HG03439 (cell line): ENCODE results near the gene SRSF6.
"Not testable (repeated sequence)": the region's sequence is repeated elsewhere in the genome, so short reads cannot be mapped to it uniquely, and the experiment has no call there.

Experiments
- ATAC-seq: cut with Tn5 transposase; IDR thresholded peaks from one replicate; pipeline ENCODE4 v1.9.1; 2021; ENCODE audit warnings: mild to moderate bottlenecking, moderate library complexity; ENCODE audit not compliant: unreplicated experiment

SRSF6 gene

DNA sequence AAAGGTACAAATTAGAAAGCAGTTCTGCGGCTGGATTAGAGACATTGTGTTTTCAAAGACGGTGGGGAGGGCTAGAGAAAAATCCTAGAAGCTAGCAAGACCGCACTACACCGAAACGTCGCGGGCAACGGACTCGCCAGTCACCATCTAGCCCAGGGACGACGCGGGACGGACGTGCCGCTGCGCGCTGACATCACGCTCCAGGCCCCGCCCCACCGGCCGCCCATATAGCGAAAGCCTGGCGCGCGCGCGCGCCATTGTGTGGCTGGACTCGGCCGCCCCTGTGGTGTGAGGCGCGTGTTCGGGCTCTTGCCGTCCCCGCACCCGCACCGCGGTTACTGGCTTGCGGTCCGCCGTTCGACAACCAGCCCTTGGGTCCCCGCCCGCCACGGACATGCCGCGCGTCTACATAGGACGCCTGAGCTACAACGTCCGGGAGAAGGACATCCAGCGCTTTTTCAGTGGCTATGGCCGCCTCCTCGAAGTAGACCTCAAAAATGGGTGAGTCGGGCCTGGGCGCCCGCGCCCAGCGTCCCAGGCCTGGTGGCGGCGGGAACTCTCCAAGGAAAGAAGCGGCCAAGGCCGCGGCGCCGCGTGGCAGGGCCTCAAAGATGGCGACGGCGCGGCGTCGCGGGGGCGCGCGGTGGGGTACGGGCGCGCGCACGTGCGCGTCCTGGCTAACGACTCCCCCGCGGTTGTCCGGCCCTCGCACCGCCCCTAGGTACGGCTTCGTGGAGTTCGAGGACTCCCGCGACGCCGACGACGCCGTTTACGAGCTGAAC is at the start of gene SRSF6:
Gene SRSF6 (plus strand): TSS at position 257 of the 782 bp plus-strand sequence. CDS start 138 bp downstream, at position 395.
- peak; percentile 78 for ATAC-seq

DNA sequence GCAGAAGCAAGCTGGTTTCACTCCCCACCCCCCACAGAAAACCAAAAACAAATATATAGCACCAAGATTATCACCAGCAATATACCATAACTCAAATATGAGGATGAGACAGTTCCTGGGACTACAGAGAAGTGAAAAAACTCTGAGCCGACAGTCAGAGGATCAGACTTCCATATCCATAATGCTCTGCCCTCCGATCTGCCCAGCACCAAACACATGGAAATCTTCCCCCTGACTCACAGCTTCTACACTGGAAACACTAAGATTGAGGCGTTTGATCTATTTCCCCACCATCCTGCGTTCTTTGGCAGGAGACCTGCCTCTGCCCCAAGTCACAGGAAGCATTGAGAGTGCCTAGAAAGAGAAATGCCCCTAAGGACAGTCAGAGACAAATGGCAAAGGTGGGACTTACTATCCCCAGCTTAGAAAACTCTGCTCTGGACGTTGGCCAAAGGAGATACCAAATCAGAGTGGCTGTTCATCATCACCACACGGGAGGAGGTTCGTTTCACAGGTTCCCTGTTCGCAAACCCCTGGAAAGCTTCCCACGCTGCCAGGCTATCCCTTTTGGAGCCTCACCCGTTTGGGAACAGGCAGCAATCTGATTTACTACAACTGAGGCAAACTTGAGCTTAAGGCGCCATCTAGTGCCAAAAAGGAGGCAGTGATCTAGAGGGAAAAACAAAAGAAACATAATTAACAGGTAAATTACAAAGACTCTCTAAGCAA is 48.7 kb upstream of the SRSF6 start:
- ATAC-seq, result no peak

DNA sequence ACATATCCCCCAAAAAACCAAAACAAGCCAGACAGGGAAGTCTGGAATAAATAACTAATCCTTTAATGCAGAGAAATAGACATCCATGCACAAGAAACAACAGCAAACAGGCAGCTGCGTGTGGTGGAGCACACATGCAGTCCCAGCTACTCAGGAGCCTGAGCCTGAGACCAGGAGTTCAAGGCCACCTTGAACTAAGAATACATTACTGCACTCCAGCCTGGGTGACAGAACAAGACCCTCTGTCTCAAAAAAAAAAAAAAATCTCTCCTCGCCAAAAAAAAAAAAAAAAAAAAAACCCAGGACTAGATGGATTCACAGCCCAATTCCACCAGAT is 48.2 kb upstream of the SRSF6 start:
- ATAC-seq, result no peak

DNA sequence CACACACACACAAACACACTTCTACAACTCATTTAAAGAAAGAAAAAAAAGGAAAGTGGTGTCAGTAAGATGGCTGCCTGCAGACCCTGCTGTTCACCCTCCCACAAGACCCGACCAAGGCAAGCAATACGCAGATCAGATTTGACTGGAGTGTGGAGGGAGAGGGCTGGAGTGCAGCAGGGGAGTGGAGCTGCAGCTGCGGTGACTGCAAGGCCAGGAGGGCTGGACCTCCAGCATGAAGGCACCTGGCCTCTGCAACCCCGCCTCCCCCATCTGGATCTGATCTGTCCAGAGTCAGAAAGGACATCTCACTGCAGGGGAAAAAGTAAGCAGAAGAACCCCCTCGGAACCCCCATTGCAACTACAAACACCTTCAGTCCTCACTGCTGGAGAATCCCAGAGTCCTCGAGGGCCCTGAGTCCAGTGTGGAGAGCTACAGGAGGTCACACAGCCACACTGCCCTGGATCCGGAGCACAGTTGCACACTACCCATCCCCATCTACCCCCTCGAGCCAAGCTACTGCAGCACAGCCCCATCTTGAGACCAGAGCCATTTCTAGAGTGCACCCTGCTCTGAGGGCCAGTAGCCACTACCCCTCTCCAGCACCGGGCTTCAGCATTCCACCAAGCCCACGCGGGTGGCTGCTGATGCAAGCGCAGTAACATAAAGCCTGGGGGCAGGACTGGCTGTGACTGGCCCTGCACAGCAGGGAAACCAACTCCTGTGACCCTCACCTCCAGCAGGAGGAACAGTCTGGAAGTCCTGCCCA is 41.9 kb upstream of the SRSF6 start:
- no peak for ATAC-seq

DNA sequence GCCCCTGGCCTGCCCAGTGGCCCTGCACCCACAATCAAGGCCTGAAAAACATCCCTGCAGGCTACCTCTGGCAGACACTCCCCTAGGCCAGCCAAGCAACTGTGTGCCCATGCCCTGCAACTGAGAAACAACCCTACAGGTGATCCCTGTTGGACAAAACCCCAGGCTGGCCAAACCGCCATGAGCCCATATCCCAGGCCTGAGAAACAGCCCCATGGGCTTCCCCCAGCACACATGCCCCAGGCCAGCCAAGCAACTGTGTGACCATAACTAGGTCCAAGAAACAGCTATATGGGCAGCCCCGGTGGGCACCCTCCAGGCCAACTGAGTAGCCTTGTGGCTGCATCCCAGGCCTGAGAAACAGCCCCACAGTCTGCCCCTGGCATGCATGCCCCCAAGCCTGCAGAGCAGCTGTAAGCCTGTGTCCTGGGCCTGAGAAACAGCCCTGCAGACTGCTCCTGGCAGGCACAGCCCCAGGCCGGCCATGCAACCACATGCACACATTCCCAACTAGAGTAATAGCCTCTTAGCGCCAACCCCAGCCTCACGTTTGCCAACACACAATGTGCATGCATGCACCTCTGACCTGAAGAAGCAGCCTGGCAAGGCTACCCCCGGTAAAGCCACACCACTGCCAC is 41.0 kb upstream of the SRSF6 start:
- ATAC-seq, result no peak

DNA sequence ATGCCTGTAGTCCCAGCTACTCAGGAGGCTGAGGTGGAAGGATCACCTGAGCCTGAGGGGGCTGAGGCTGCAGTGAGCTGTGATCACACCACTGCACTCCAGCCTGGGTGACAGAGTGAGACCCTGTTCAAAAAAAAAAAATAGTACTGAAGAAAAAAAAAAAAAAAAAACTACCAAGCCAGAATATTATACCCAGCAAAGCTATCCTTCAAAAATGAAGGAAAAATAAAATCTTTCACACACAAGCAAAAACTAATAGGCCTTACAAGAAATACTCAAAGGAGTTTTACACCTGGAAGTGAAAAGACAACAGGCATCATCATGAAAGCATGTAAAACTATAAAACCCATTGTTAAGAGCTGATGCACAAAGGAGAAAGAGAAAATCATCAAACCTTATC is 37.5 kb upstream of the SRSF6 start:
- ATAC-seq, result no peak

DNA sequence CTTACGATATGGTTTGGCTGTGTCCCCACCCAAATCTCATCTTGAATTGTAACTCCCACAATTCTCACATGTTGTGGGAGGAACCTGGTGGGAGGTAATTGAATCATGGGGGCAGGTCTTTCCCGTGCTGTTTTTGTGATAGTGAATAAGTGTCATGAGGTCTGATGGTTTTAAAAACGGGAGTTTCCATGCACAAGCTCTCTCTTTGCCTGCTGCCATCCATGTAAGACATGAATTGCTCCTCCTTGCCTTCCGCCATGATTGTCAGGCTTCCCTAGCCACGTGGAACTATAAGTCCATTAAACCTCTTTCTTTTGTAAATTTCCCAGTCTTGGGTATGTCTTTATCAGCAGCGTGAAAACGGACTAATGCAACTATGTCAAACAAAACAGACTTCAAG is 36.8 kb upstream of the SRSF6 start:
- not testable (repeated sequence) for ATAC-seq

DNA sequence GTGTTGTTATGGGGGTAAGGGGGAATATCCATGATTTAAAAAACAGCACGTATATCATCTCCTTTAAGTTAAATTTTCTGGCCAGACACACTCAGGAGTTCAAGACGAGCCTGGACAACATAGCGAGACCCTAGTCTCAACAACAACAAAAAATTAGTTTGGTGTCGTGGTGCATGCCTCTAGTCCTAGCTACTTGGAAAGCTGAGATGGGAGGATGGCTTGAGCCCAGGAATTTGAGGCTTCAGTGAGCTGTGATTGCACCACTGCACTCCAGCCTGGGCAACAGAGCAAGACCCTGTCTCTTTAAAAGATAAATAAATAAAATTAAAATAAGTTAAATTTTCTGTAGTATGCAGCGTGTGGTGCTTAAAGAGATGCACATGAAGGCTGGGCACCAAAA is 31.5 kb upstream of the SRSF6 start:
- ATAC-seq, result no peak

DNA sequence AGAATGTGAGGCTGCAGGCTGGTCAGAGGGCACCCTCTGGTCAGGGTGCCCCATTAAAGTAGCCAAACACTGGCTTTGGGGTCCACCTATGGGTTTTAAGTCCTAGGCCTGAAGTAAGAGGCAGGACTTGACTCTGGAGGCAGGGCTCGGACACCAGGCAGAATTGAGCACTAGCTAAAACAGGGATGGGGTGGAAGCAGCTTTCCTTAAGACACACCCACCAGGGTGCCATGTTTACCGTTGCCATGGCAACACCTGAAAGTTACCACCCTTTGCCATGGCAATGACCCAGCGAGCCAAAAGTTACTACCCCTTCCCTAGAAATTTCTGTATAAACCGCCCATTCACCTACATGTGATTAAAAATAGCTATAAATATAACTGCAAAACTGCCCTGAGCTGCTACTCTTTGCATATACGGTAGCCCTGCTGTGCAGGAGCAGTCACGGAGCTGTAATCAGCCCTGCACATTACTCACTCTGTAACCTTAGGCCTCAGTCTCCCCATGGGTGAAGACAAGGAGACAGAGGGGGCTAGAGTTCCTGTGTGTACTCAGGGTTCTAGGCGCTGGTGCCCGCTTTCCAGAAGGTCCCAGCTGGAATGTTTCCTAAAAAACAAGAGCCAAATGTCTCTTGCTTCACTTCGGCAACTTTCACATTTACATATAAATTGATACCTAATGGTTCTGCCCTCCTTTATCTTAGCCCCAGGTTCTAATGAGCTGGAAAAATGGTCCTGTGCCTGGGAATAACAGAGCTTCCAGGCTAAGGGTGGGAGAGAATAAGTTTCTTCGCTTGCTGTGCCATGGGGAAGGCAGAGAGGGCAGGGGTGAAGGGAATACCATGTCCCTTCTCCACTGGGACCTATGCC is 27.2 kb upstream of the SRSF6 start:
- ATAC-seq, result no peak

DNA sequence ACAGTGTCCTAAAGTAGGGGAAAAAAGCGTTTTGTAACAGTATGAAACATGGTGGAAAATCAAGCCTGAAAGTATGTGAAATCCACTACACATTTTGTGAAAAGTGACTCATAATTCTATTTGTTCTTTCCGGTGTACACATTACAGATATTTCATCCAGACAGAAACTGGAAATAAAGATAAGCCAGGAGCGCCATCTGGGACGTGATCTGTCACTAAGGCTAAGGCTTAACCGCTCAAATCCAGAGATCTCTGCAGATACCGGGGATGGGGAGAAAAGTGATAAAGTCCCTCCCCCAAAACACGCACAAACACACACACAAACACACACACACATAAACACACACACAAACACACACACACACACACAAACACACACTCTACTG is 26.6 kb upstream of the SRSF6 start:
- ATAC-seq, result no peak

DNA sequence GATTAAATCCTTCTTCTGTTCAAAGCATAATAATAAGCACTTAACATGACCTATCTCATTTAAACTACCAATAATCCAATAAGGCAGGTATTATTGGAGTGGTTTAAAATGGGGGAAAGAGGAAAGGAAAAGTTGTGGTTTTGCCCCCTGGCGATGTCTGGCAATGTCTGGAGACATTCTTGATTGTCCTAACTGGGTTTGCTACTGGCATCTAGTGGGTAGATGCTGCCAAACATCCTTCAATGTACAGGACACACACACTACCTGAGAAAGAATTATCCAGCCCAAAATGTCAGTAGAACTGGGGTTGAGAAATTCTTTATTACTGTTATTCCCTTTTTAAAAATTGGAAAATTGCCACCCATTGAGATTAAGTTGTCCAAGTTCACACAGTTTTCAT is 25.2 kb upstream of the SRSF6 start:
- ATAC-seq, result no peak

DNA sequence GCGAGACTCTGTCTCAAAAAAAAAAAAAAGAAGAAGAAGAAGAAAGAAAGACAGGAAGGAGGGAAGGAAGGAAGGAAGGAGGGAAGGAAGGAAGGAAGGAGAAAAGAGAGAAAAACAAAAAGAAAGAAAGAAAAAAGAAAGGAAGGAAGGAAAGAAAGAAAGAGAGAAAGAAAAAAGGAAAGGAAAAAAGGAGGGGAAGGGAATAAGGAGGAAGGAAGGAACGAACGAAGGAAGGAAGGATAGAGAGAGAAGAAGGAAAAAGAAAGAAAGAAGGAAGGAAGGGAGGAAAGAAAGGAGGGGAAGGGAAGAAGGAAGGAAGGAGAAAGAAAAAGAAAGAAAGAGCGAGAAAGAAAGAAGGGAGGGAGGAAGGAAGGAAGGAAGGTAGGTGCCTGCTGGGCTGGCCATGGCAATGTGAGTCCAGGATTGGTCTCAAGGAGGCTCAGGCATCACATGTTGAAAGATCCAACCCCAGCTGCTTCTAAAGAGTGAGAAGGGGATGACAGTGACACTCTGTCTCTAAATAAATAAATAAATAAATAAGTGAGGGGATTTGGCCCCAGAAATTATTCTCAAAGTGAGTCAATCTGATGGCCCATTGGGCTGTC is 24.3 kb upstream of the SRSF6 start:
- no peak for ATAC-seq

DNA sequence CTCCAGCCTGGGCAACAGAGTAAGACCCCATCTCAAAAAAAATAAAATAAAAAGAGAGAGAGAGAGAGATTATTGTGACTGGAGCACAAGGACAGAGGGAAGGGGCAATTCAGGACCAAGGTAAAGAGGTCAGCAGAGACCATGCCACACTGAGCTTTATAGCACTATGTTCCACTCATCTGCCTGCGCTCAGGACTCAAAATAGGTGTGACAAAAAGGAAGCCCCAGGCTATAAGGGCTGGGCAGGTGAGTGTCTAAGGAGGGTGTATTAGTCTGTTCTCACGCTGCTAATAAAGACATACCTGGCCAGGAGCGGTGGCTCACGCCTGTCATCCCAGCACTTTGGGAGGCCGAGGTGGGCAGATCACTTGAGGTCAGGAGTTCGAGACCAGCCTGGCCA is 23.1 kb upstream of the SRSF6 start:
- ATAC-seq, result no peak

DNA sequence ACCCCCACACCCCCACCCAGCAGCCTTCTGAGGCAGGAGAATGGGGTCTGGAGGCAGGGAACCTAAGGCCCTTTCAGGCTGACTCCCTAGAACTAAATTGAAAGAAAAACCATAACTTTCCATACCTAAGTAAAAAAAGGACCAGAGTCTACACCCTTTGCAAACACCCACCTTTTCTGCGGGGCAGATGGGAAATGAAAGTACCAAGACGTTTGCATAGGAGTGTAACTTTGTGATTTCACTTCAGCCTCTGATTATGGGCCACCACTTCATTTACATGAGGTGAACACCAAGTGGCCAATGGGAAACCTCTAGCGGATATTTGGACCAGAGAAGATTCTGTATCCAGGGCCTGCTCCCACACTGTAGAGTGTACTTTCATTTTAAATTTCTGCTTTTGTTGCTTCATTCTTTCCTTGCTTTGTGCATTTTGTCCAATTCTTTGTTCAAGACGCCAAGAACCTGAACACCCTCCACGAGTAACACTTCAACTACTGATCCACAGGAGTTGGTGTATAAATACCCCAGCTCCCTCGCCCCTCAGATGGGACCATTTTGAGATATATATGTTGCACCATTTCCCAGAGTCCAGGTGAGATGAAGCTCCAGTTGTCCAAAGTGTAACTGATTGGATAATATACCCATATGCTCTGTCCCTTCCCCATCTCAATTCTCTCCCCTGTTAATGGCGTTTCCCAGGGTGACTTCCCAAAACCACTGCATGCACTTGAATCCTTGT is 18.9 kb upstream of the SRSF6 start:
- ATAC-seq, result peak; percentile 87

DNA sequence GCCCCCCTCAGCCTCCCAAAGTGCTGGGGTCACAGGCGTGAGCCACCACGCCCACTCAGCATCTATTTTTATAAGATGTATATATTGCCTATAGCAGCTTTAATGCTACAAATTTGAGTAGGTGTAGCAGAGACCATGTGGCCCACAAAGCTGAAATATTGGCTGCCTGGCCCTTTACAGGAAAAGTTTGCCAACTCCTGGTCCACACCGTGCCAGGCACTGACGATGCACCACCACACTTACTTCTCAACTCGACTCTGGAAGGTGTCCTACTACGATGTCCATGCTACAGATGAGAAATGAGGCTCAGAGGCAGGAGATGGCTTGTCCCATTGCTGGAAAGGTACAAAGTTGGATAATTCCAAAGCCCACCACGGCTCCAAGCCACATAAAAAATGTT is 17.2 kb upstream of the SRSF6 start:
- no peak for ATAC-seq

DNA sequence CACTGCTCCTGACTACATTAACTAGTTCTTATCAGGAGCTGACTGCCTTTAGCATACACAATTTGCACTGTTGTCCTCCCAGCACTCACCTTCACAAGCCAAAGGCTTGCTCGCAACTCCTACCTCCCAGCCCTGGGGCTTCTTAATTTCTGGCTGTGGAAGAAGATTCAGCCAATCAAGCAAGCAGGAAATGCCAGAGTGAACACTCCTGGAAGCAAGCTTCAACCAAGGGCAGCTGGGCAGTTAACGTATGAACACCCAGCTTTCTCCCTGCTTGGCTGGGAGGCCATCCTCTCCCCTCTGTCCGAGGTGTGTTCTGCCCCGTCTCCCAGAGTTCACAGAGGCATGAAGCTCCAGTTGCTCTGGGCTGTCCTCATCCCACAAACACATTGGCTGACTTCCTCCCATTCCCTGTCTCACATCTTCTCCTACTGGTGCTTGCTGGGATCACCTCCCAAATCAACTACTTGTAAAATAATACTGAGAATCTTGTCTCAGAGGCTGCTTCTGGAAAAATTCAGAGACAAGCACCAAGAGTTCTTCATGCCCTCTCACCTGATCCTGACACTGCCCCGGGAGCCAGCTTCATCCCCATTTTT is 15.3 kb upstream of the SRSF6 start:
- ATAC-seq, result no peak

DNA sequence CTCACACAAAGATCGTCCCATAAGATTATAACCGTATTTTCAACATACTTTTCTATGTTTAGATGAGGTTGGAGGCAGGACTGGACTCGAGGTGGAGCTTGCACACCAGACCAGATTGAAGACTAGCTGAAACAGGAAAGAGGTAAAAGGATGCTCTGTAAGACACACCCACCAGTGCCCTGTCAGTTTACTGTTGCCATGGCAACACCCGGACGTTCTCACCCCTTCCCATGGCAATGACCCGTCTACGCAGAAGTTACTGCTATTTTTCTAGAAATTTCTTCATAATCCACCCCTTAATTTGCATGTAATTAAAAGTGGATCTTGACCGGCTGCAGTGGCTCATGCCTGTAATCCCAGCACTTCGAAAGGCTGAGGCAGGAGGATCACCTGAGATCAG is 13.6 kb upstream of the SRSF6 start:
- no peak for ATAC-seq

DNA sequence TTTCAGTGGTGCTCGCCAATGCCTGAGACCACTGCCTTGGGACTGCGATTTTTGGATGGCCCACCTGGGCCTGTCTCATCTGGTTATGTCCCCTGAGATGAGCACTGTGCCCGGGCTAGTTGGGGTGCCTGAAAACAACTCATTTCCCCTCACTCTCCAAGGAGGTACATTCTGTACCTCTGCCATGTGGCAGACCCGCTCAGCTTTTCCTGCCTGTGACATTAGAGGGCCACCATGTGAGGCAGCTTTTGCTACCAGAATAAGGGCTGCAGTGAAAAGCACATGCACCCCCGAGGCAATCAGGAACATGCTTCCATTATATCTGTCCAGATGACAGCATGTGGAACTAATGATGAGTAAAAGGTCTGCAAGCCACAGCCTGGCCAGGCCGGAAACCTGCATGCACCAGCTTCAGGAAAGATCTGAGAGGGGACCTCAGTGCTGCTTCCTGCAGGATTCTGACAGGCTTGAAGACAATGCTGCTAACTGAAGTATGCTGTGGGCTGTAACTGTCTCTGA is 11.3 kb upstream of the SRSF6 start:
- ATAC-seq, result no peak

DNA sequence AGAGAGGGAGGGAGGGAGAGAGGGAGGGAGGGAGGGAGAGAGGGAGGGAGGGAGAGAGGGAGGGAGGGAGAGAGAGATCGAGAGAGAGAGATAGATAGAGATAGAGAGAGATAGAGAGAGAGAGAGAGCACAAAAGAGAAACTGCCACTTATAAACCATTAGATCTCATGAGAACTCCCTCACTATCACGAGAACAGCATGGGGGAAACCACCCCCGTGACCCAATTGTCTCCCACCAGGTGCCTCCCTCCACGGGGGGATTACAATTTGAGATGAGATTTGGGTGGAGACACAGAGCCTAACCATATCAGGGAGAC is 9.3 kb upstream of the SRSF6 start:
- ATAC-seq, result not testable (repeated sequence)
